NCI-H510A treated with DMSO at 0.1 percent for 48 hours (cell line): ENCODE measurements around the gene SORCS2.

Experiments used
- DNase-seq: peaks from one replicate; lab custom pipeline; 2025; lab: John Stamatoyannopoulos, UW

The SORCS2 gene

DNA sequence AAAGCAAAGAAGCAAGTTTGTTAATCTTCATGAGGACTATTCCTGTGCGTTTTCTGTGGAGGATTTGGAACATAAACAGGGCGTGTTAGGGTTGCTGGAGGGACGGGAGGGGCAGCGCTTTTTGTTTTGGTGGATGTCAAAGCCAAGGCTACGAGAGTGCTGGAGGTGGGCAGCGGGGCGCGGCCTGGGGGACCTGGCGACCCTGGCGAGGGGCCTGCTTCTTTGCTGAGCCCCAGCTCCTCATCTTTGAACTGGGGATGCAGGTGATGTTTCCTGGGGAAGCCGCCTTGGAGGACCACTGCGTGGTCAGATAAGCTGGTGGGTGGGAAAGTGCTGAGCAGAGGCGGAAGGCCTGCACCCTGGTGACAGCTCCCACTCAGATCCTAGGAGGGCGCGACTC, 55.2 kb downstream of the SORCS2 start:
- no peak for DNase-seq

DNA sequence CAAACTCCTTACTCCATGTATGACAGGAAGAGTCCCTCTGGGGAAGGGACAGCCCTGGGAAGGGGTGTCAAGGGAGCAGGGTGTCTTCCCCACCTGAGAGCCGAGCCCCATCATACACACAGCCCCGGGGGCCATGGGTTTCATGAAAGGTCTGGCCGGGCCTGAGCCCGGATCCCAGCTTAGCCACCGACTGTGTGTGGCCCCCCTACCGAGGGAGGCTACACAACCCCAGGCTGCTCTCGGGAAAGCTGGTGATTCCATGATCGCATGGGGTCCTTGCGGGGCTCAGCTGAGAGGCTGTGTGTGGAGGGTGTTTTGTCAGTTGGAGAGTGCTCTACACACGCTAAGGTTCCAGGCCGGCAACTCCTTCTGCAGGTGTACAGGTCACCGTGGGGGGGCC, 55.6 kb downstream of the SORCS2 start:
- no peak for DNase-seq

DNA sequence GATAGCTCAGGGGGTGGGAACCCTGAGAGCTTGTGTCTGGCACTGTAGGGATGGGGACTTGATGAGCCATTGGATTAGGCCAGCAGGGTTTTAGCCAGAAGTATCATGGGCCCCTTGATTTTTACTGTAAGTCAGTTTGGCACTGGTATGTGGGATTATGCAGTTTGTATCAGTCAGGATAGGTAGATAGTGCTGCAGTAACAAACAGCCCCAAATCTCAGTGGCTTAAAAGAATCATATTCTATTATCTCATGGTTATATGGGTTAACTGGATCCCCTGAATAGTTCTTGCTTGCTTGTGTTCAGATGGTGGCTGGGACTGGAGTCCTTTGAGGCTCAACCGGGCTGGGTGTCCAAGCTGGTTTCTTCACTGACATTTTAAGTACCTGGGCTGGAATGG, 56.5 kb downstream of the SORCS2 start:
- DNase-seq = no peak

GRCh38 chr4:7251321-7251720, 59.0 kb downstream of the SORCS2 start:
- no peak for DNase-seq

DNA sequence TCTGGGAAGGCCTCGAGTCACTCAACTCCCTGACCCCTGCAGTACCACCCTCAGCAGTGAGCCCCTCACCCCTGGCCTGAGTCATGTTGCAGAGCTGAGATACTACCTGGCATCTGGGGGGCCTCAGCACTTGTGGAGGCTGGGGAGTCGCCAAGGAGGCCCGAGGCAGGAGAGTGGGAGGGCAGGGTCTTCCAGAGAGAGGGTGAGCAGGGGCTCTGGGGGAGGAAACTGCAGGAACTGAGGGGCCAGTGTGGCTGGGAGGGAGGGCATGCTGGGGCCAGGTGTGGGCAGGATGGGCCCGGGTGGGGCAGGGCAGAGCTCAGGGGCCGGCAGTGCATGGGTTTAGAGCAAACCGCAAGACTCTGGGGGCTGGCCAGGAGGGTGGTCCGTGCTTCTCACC, 59.7 kb downstream of the SORCS2 start:
- DNase-seq = no peak

- DNase-seq = no peak
Measured at GRCh38 chr4:7252510-7253340, 60.4 kb downstream of the SORCS2 start.

DNA sequence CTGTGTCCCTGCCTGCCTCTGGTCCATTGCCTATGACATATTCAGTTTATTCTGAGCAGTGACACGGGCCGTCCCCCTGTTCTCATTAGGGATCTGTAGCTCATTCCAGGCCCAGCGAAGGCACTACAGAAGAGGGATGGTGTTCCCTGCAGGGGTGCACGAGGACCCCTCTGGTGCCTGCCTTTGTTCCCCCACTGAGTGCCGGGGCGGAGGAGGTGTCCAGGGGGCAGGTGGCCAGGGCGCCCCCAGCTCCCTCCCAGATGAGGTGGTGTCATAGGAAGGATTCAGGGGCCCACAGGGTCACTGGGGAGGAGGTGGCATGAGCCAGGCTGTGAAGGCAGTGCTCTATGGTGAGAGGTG, 61.0 kb downstream of the SORCS2 start:
- no peak for DNase-seq

DNA sequence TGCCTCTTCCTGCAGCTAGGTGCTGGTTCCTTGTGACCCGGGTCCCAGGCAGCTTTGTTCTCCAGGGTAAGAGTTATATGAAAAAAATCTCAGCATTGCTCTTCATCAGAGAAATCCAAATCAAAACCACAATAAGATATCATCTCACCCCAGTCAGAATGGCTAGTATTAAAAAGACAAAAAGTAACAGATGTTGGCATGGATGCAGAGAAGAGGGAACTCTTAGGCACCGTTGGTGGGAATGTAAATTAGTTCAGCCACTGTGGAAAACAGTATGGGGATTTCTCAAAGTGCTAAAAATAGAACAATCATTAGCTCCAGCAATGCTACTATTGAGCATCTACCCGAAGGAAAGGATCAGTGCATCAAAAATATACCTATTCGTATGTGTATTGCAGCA, 61.5 kb downstream of the SORCS2 start:
- DNase-seq = no peak

GRCh38 chr4:7254736-7255487, 62.6 kb downstream of the SORCS2 start:
- DNase-seq = no peak

- no peak for DNase-seq
Measured at GRCh38 chr4:7255488-7255881, 63.1 kb downstream of the SORCS2 start.

GRCh38 chr4:7255996-7256395, 63.7 kb downstream of the SORCS2 start:
- DNase-seq = no peak

GRCh38 chr4:7256984-7257810, 64.9 kb downstream of the SORCS2 start:
- DNase-seq = no peak

DNA sequence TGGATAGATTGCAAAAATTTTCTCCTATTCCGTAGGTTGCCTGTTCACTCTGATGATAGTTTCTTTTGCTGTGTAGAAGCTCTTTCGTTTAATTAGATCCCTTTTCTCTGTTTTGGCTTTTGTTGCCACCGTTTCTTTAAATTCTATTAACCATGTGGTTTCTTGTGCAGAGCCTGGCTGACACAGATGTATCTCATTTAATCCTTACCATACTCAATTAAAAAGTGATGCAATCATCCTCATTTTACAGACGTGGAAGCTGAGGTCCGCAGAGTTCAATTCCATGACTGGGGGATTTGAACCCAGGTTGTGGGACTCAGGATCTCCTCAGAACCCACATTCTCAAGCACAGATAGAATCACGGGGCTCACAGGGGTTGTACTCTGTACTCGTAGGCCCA, 66.7 kb downstream of the SORCS2 start:
- no peak for DNase-seq

DNA sequence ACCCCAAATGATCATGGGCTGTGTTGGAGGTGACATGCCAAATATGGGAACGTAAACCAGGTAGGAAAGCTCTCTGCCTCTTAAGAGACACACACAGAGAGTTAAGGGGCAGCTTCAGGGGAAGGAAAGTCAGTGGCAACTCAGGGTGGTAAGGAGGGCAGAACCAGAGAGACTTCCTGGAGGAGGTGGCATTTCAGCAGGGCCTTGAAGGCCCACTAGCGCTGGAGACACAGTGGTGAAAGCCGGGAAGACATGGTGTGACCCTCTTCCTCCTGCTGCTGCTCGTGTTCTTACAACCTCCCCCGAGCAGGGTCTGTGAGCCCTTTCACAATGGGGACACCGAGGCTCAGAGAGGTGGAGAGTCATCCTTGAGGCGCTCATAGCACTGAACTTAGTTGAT, 68.2 kb downstream of the SORCS2 start:
- DNase-seq = no peak

DNA sequence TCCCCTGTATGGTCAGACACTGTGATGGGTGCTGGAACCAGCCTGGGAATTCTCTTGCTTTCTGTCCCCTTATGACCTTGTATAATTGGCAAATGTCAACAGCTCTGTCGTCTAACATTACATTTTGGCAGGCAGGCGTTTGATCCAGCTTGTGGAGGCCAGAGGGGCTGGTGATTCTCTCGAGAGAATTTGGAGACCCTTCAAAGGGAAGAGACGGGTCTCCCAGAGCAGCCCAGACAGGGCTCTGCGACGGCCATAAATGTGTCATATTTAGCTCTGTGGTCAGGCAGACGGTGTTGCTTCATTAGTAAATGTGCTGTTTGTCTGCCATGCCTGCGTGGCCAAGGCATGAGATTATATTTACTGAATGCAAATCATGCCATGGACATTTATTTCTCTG, 68.7 kb downstream of the SORCS2 start:
- no peak for DNase-seq

DNA sequence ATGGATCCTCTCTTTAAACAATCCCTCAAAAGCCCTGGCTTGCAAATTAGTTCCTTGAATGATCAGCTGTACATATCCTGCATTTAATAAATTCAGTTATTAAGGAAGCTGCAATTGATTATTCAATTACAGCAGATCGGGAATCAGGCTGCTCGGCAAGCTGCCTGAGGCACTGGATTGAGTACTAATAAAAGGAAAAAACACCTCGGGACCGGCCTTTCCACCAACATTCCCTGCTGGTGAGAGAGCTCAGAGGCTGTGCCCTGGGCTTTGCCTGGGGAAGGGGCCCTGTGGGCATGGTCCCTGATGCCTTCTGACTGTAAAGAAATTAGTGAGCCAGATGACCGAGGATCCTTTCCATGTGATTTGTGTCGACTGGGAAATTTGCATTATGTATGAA, 69.2 kb downstream of the SORCS2 start:
- DNase-seq = no peak

GRCh38 chr4:7262134-7262533, 69.8 kb downstream of the SORCS2 start:
- no peak for DNase-seq

- no peak for DNase-seq
Measured at GRCh38 chr4:7263166-7263565, 70.8 kb downstream of the SORCS2 start.

GRCh38 chr4:7264694-7265093, 72.4 kb downstream of the SORCS2 start:
- no peak for DNase-seq

DNA sequence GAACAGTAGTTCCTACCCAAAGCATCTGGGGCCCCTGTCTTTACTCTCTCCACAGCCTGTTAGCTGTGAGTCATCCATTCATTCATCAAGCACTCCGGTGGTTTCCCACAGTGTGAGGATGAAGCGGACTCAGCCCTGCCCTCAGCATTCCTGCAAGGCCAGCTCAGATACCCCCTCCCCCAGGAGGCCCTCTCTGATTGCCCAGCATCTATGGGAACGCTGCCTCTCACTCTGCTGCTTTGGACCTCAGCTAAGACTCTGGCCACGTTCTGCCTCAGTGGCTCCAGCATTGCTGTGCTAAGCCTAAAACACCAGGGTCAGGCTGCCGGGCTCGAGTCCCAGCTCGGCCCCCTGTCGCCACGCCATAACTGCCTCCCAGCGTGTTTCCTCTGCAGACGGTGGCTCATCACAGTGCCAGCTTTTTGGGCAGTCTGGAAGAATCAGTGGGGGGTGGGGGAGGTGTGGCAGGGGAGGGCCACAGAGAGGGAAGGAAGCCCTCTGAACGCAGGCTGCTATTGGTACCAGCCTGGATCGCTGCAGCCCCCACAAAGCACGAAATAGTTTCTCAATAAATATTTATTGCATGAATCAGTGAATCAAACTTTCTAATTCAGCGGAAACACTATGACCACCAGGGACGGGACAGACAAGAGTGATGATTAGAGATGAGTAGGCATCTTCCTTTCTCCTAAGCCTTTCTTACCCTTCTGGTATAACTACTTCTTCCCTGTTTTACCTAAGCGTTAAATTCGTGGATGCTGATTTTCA, 74.4 kb downstream of the SORCS2 start:
- no peak for DNase-seq

DNA sequence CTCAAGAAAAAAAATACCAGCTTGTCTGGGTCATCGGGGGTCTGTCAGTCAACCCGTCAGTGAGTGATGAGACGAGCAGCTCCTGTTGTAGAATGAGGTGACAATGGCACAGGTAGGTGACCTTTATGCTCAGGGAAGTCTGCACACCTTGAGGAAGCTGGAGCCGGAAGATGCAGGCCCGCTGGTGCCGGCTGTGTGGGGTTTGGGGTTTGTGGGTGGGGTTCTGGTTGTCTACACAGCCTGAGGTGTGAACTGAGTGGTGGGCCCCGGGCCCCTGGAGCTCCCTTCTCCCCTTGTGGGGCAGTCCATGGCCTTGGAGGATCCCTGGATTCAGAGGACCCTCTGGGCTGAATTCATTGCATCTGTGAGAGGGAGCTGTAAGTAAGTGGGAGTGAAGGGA, 75.5 kb downstream of the SORCS2 start:
- DNase-seq = no peak

GRCh38 chr4:7268941-7269340, 76.6 kb downstream of the SORCS2 start:
- DNase-seq = no peak
